GM18873 (cell line): Measurements from ENCODE around the gene USP24.

Experiments used
- ATAC-seq: cut with Tn5 transposase; IDR thresholded peaks from one replicate; pipeline ENCODE4 v1.9.1; 2021; ENCODE audit warnings: mild to moderate bottlenecking, moderate library complexity, moderate number of reproducible peaks; ENCODE audit not compliant: unreplicated experiment, low FRiP score

Gene USP24

DNA sequence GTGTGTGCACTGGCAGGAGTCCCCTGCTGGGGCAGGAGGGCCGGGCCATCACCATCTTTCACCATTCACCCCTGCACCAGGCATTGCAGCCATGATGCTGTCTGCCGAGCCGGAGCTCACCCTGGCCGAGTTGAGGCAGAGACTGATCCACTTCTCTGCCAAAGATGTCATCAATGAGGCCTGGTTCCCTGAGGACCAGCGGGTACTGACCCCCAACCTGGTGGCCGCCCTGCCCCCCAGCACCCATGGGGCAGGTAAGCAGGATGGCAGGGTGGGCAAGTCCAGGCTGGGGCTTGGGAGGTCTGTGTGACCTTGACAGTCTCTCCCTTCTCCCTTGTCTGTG, 157.2 kb downstream of the USP24 start:
- no peak for ATAC-seq

DNA sequence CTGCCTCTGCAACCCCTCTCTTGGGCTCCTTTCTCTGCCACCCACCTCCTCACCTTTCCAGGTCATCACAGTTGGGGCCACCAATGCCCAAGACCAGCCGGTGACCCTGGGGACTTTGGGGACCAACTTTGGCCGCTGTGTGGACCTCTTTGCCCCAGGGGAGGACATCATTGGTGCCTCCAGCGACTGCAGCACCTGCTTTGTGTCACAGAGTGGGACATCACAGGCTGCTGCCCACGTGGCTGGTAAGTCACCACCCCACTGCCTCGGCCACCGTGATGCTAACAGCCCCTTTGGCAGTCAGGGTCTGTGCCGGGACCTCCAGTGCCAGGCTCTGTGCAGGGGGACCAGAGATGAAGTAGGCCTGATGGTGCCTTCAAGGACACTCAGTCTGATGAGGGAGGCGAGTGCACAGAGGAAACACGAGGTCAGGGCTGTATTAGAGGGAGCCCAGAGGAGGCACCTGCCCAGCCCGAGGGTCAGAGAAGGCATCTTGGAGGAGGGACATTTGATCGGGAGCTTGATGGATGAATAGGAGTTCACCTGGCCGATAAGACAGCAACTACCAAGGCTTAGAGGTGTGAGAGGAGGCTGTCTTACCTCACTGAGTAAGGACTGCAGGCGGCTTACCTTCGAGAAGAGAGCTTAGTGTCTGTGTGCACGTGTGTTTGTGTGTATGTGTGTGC, 157.8 kb downstream of the USP24 start:
- ATAC-seq = no peak

DNA sequence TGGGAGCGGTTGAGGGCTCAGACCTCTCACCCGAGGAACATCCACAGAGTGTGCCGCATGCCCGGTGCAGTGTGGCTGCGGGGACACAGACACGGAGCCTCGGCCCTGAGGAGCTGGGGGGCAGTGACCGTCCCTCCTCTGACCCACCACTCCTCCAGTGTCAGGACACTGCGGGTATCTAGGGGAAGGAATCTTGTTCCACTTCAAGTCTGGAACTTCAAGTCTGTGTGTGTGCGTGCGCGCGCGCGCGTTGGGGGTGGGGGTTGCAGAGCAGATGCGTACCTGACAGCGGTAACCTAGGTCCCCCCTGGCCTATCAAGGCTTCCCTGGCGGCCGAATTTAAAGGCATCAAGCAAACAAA, 158.6 kb downstream of the USP24 start:
- no peak for ATAC-seq

DNA sequence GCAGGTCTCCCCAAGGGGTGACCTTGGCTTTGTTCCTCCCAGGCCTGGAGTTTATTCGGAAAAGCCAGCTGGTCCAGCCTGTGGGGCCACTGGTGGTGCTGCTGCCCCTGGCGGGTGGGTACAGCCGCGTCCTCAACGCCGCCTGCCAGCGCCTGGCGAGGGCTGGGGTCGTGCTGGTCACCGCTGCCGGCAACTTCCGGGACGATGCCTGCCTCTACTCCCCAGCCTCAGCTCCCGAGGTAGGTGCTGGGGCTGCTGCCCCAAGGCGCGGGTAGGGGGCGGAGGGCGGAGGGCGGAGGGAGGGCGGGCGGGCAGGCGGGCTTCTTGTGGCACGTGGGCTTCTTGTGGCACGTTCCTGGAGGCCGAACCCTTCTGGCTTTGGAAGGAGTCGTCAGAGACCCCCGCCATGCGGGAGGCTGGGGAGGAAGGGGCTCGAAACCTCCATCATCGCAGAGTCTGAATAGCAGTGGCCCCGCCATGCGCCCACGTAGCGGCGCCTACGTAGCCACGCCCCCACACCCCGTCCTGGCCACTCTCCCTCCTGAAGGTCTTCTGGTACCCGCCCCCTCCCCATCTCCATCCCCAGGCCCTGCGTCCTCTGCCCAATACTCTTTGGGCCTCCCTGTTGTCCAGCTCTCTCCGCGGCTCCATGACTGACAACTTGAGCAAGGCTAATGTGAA, 159.1 kb downstream of the USP24 start:
- no peak for ATAC-seq

DNA sequence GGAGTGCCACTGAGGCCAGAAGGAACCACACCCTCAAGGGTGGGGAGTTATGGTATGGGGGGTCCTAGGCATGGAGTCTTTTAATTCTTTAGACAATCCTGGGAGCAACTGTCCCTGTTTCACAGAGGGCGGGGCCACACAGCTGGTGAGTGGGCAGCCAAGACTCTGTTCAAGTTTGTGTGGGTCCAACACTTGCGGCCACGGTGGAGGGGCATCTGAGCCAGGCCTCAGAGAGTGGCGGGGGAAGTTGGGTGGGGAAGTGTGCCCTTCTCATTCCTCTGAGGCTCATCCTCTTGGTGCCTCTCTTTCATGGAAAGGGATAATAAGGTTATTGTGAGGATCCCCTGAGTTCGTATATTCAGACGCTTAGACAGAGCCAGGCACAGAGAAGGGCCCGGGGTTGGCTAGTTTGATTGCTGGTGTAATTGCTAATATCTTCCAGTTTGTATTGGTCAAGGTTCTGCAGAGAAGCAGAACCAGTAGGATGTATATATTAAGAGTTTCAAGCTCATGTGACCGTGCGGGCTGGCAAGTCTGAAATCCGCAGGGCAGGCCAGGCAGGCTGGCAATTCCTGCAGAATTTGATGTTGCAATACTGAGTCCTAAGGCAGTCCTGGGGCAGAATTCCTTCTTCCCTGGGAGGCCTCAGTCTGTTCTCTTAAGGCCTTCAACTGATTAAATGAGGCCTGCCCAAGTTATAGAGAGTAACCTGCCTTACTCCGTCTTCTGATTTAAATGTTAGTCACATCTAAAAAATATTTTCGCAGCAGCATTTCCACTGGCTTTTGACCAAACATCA, 159.9 kb downstream of the USP24 start:
- no peak for ATAC-seq

DNA sequence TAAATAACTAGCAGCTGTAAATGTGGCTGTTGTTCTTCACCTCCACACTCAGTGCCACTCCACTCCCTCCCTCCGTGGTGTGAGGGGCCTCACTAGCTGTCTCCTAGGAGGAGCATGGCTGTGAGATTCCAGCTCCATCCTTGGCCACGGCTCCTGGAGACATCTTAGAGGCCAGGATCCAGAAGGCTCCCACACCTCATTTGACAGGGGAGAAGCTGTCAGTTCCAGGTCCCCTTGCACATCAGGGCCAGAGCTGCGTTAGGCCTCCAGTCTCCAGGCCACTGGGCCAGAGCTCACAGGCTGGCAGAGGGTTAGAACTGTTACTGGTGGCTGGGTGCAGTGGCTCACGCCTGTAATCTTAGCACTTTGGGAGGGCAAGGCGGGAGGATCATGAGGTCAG, 160.8 kb downstream of the USP24 start:
- no peak for ATAC-seq

DNA sequence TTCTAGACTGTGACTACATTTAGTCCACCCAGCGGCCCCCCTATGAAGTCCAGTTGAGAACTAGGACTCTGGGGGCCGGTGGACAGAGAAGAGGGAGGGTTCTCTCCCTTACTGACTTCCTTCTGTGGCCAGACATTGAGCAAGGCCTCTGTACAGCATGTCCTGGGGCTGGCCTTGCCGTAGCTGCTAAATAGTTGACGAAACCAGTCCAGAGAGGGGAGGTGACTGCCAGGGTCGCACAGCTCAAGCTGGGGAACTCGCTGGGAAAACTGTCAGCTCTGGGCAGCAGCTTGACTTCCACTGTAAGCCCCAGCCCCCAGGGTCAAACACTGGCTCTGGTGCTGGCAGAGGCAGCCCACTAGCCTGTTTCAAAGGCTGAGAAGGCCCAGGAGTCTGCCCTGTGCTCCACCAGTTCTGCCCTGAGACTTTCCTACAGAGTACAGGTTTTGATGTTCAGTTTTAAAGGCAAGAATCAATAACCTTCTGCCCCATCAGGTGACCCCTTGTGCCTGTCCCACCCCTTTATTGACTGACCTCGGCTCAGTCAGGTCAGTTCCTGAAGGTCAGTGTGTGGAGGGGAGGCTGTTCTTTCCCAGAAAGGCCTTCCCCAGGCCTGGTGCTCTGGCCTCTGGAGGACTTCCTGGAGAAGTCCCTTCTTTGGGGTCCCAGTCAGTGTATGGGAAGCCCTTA, 161.8 kb downstream of the USP24 start:
- no peak for ATAC-seq

DNA sequence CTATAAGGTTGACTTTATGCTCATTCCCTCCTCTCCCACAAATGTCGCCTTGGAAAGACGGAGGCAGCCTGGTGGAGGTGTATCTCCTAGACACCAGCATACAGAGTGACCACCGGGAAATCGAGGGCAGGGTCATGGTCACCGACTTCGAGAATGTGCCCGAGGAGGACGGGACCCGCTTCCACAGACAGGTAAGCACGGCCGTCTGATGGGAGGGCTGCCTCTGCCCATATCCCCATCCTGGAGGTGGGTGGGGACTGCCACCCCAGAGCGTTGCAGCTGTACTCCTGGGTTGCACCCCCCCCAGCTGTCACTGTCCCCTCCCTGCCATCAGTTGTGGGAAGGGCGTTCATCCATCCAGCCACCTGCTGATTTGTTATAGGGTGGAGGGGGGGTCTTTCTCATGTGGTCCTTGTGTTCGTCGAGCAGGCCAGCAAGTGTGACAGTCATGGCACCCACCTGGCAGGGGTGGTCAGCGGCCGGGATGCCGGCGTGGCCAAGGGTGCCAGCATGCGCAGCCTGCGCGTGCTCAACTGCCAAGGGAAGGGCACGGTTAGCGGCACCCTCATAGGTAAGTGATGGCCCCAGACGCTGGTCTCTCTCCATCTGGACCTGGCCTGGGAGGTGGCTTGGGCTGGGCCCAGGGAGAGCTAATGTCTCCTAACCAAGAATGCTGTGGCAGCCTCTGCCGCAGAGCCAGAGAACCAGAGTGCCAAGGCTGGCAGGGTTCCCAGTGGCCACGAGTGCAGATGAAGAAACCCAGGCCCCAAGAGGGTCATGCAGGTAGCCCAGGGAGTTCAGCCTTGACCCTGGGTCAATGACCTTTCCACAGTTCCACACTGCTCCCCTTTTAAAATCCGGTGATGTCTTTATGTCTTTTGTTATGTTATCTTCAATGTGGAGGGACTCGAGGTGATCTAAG, 162.7 kb downstream of the USP24 start:
- ATAC-seq = no peak

DNA sequence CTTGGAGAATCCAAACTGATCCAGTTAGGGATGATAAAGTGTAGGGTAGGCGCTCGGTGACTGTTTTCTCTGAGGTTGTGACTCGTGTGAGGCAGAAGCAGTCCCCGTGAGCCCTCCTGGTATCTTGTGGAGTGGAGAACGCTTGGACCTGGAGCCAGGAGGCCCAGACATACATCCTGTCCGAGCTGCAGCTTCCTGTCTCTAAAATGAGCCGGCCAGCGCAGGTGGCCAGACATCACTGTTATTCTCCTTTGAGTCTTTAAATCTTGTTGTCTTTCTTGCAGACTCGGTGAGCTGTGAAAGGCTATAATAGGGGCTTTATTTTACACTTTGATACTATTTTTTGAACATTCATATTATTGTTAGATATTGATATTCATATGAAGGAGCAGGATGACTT, 163.5 kb downstream of the USP24 start:
- ATAC-seq = no peak

DNA sequence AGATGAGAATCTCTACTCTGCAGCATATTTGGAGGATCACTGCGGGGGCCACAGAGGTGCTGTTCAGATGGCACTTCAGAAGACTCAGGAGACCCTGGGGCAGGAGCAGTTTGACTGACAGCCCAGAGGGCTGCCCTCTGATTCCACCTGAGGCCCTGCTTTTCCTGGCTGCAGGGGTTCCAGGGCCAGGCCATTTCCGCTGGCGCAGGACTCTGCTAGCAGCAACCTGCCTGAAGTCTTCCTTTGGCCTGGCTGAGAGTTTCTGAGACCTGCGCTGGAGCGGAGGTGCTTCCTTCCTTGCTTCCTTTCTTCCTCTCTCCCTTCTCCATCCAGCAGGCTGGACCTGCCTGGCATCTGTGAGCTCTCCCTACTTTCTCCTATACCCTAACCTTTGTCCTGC, 164.0 kb downstream of the USP24 start:
- no peak for ATAC-seq

DNA sequence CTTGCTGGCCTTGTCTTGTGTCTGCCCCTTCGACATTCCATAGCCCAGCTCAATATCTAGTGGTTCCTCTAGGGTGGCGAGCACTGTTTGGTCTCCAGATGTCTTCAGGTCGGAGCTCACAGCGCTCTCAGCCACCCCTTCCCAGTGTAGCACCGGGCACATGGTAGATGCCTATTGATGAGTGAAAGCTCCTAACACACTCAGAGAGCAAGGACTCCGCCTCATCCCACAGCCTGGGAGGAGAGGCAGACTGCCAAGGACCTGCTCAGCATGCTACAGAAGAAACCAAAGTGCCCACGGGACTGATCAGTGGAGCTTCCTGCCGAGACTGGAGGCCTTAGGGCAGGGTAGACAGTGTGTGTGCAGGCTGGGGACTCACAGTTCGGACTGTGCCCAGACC, 164.9 kb downstream of the USP24 start:
- no peak for ATAC-seq

DNA sequence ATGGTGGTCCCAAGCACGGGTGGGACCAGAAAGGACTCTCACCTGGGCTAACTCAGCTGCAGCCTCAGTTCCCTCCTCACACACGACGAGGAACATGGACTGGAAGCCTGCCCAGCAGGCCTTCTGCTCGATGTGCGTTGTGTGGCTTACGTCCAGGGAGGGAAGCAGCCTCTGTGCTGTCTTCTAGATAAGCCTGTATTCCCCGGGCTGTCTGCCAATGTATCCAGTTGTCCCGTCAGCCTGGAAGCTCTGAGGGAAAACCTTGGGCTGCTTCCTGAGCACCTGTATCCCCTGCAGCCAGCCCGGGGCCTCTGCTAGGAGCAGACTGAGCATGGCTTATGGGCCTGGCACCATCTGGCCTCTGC, 165.3 kb downstream of the USP24 start:
- no peak for ATAC-seq

DNA sequence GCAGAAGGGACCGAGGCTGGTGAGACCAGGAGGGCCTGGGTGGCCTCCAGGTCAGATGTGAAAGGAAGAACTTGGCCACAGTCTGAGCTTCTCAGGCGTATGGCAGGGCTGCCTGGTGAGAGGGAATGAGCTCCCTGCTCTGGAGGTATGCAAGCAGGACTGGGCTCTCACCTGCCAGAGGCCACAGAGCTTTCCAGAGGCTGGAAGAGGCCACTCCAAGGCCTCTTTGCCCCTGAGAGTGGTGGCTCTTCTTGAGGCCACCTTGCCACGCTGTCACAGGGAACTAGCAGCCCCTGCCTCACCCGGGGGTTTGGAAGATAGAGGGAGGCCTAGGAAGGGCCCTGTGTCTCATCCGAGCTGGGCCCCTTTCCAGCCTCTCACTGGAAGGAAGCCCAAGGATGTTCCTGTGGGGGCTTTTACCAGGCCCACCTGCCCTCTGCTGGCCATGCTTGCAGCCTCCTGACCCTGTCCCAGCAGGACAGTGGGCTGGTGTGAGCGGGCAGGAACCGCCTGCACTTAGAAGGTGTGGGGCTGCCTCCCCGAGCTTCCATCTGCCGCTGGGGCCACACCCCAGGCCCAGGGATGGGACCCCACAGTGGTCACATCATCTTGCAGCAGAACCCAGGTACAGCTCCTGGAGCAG, 165.8 kb downstream of the USP24 start:
- ATAC-seq = no peak

DNA sequence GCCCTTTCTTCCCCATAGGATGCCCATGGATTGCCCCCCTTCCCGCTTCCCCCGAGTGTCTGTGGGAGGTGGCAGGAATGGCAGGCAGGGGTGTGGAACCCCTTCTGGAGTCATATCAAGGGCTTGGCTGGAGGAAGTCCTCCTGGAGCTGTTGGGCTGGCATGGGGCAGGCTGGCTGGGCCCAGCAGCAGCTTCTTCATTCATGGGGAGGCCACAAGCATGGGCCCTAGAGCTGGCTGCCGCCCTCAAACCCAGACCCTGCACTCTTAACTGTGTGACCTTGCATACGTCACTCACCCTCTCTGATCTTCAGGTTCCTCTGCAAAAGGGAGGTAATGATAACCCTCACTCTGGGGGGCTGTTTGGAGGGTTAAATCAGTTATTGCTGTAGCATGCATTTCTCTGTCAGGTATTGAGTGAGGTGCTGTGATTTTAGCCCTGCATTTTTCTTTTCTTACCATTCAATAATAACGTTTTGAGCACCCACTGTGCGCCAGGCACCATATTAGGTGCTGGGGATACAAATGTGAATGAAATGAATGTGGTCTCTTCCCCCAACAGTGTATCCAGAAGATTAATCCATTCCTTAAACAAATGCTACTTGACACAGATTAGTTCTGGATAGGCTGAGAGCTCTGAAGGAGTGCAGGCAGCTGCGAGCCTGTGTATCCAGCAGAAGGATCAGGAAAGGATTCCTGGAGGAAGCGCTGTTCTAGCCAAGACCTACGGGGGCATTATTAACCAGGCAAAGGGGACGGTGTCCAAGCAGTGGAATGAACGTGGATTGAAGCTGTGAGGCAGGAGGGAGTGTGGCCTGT, 166.5 kb downstream of the USP24 start:
- ATAC-seq = no peak

DNA sequence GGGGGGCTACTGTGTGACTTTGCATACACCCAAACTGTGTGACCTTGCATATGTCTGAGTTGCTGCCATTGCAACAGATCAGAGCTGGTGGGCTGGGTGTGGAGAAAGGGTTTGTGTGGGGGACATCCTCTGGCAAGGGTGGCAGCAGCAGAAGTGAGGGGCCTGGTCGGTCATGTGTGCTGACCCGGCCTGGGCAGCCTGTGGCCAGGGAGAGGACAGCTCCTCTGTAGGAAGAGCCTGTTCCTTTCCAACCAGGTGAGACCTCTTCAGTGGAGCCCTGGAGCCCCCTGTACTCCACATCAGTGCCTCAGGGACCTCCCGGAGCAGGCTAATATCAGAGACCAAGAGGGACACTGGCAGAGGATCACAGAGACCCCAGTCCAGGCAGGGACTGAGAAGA, 167.6 kb downstream of the USP24 start:
- no peak for ATAC-seq

DNA sequence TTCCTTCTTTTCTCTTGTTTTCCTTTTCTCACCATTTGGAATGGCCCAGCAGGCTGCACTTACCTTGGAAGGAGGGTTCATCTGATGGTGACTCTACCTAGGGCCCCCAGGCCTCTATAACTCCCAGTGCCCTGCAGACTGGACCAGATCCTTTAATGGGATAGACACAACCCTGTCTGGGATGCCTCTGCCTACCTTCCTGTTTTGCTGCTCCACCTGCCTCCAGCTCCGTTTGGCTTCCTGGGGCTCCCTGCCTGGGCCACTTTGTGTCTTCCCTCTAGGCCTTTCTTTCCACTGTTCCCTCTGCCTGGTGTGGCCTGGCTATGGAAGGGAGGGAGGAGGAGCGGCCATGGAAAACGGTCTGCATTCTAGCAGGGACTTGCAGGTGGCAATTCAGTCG, 168.3 kb downstream of the USP24 start:
- ATAC-seq = no peak

DNA sequence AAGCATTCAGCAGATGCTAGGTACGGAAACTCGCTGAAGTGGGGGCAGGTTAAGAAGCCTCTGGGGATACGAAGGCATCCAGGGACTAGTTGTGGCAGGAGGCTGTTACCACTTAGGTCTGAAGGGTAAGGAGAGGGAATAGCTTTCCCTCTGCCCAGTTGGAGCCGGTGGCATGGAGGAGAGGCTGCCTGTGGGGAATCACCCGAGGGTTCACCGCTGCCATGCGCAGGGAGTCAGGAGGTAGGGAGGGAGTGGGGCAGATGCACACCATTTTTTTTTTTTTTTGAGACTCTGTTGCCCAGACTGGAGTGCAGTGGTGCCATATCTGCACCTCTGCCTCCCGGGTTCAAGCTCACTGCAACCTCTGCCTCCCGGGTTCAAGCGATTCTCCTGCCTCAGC, 169.7 kb downstream of the USP24 start:
- ATAC-seq = no peak

DNA sequence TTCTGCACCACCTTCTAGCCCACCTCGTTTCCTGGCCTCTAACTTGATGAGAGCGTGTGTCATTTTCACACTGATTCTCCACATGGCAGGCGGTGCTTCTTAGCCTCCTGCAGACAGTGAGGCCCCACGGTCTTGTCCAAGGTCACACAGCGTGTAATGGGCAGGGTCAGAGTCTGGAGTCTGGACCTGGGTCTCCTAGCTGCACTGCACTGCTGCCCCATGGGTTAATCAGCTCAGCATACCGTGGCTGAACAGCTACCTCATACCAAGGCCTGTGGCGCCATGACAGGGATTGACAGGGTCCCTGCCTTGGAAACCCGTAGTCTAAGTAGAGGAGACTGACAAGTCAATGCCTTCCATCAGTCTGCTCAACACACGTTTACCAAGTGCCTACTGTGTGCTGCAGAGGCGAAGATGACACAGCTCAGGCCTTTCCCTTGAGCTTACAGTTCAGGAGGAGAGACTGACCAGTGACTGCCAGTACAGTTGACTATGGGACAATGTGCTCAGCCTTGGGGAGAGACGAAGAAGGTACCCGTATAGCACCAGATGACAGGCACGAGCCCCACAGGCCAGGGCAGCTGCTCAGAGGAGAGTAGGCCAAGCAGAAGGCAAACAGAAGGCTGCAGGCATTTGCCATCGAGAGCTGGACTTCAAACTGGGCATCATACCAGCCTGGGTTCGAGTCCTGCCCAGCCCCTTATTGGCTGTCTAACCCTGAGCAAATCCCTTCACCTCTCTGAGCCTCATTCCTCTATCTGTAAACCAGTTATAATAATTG, 170.4 kb downstream of the USP24 start:
- ATAC-seq = no peak
